HG03097 (cell line): ENCODE data around the gene VPS50.

Experiments used
- ATAC-seq: cut with Tn5 transposase; IDR thresholded peaks from one replicate; pipeline ENCODE4 v1.9.1; 2021; ENCODE audit not compliant: unreplicated experiment, low FRiP score

VPS50 gene

DNA sequence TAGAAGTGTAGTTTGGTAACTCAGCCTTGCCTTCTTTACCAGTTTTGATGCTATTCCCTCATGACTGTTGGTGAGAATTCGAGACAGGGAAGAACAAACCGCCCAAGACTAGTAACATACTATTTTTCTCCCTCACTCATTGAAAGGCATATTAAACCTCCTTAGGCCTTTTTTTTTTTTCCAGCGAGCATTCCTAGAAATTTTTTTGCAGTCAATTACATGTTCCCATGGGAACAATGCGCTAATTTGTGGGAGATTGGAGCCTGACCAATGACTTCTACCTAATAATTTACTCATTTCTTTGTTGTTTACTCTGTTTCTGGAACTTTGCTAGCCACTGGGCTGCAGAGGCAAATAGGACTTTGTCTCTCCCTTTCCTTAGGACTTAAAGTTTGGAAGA is 6.0 kb downstream of the VPS50 start:
- no peak for ATAC-seq

GRCh38 chr7:93238748-93239147 is 6.6 kb downstream of the VPS50 start:
- ATAC-seq: no peak

GRCh38 chr7:93239824-93240223 is 7.7 kb downstream of the VPS50 start:
- no peak for ATAC-seq

DNA sequence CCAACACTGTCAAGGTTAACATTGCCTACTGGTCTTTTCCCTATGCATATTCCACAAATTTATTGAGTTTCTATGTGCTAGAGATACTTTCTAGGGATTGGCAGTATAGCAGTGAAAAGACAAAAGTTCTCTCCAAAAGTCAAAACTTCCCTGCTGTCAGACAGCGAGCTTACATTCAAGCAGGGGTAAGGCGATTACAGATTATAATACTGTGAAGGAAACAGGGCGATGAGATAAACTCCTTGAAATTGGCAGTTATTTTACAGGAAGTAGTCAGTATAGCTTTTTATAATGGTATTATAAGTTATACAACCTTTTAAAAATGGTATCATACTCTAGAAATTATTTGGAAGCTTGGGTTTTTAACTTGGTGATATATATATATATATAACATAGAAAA is 9.9 kb downstream of the VPS50 start:
- ATAC-seq: no peak

GRCh38 chr7:93245525-93246432 is 13.6 kb downstream of the VPS50 start:
- no peak for ATAC-seq

DNA sequence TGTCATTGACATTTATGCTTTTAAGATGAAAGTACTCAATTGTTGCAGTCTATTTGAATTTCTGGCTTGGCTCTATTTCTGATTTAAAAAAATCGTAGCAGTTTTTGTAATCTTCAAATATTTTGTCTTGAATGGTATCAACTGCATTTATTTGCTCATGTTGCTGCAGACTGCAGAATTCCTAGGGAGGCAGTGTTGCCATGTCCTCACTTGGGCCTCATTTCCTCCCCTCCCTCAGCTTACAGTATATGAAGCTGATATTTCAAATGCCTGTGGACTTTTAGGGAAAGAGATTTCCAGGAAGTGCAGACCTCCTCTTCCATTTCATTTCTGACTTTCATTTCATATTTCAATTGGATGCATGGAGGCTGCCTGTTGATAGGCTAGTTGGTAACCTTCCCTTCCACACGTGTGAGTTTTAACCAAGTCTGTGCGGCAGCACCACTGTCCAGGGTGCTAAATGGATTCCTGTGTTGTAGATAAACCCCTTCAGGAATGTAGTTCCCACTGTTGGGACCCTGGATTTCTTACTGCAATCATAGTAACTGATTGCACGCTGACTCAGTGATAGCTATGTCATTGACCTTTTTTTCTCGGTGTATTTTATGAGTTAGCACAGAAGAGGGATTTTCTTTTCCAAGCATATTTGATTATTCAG is 17.5 kb downstream of the VPS50 start:
- ATAC-seq: no peak

DNA sequence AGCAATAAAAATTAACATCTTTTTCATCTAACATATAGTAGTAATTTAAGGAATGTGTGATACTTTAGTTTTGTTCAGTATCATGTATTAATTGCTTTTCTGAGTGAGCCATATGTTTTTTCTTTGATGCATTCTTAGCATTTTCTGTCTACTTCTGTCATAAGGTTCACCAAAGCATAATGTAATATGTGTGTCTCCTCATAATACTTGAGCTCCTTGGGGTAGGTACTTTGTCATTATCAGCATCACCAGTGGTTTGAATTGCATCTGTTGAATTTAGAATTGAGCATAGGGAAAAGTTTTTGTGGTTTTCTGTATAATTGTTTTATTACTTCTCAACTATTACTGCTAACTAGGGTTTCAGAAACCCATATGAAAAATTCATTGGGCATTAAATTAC is 26.5 kb downstream of the VPS50 start:
- ATAC-seq: no peak

GRCh38 chr7:93262535-93262934 is 30.4 kb downstream of the VPS50 start:
- no peak for ATAC-seq

DNA sequence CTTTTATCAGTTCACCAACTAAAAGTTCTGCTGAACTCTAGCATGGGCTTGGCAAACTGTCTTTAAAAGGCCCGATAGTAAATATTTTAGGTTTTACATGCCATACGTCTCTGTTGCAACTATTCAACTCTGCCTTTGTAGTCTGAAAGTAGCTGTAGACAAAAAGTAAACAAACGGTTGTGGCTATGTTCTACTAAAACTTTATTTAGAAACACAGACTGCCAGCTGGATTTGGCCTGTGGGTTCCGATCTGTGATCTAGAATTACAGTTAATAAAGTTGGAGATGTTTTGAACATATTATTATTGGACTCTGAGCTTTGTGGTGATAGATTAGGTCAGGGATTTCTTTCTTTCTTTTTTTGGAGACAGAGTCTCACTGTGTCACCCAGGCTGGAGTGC is 33.1 kb downstream of the VPS50 start:
- no peak for ATAC-seq

GRCh38 chr7:93279541-93279940 is 47.4 kb downstream of the VPS50 start:
- no peak for ATAC-seq

DNA sequence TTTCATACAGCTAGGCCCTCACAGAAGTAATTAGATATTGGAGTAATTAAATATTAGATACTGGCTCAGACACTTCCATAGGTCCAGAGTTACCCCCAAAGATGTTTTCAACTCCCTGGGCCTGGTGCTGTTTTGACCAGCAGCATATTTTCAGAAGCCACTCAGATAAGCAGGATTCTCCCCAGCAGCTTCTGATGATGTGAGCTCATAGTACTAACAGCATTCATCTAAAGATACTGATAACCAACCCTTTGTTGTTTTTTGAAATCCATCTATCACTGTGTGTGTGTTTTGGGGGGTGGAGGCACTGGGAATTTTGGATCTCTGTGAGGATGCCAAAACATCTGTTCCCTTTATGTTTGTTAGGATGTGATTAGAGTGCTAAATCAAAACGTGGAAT is 52.7 kb downstream of the VPS50 start:
- no peak for ATAC-seq

DNA sequence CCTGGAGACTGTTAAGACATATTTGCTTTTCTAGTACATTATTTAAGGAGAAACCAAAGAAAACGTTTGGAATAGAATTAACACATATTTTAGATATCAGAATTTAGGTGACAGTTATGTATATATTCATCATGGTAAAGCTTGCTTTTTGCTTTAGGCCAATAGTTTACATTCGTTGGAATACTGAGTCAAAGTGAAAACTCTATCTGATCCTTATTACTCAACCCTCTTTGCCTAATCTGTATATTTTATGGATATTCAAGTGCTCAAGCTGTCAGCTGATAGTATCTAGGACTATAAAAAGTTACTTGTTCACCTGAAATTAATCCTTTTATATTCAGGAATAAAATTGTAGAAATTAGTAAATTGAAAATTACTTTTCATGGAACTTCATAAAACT is 61.1 kb downstream of the VPS50 start:
- ATAC-seq: no peak

- ATAC-seq: no peak
These were observed 66.0 kb downstream of the VPS50 start for GRCh38 chr7:93298206-93298605.

DNA sequence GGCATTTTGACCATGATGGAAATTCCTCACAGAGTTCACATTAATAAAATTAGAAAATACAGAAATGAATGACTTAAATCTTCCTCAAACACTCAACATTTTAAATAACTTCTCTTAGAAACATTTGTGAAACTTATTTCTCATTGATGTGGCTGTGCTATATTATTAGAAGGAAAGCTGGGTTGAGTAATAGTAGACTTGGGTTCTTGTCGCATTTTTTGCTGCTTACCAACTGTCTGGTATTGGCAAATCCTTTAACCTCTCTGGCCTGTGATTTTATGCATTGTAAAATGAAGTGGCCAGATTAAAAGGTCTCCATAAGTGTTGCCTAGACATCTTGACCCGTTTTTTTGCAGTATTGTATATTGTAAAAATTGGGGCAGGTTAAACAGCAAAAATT is 66.5 kb downstream of the VPS50 start:
- ATAC-seq: no peak

GRCh38 chr7:93301736-93302135 is 69.6 kb downstream of the VPS50 start:
- no peak for ATAC-seq

GRCh38 chr7:93307131-93307660 is 75.0 kb downstream of the VPS50 start:
- ATAC-seq: no peak

DNA sequence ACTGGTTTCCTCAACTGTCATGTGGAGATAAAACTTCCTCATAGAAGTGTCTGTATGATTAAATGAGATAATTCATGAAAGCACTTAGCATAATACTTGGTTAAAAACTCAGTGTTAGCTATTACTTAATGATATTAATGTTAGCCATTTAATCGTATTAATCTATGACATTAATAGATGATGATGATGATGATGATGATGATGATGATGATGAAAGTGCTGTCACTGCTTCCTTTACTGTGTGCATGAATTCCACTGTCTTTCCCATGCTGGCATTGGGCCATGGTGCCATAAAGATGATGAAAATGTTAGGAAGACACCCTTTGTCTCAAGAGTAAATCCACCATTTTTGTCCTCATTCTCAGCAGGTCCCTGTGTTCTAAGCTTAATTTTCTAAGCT is 75.8 kb downstream of the VPS50 start:
- ATAC-seq: no peak

DNA sequence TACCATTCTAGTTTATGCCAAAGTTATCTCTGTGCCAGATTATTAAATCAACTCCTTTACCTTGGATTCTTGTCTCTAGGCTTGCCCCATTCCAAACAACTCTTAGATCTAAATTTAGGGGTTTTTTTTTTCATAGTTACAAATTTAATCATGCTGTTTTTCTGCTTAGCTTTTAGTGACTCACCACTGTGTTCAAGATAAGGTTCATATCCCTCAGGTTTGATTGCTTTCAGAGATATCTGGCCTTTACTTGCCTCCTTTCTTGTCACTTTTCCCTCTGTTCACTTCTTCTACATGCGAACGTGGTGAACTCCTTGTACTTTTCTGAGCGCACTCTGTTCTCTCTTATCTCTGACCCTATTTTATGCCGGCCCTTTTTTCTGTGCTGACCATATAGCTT is 78.2 kb downstream of the VPS50 start:
- no peak for ATAC-seq

DNA sequence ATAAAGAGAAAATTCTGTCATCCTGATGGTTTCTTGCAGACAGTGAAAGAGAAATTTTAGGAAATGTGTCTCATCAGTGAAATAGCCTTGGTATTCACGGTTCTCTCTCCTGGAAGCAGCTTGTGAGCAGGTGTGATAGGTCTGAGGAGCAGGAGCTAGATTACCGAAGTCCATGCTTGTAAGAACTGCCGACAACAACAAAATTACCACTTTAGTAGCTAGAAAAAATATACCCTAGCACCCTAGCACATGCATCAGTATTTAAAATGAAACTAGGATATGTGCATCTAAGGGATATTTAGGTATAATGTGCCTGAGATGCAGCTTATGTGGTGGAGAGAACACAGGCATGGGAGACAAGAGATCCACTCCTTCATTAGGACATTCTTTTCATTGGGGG is 82.3 kb downstream of the VPS50 start:
- ATAC-seq: no peak

GRCh38 chr7:93315896-93316295 is 83.7 kb downstream of the VPS50 start:
- ATAC-seq: no peak

- ATAC-seq: no peak
These were observed 84.6 kb downstream of the VPS50 start for GRCh38 chr7:93316730-93317129.

GRCh38 chr7:93320887-93321286 is 88.7 kb downstream of the VPS50 start:
- ATAC-seq: no peak
